ENCODE measurements around the gene LAMB4. TPM values are rescaled to one million over a fixed set of nuclear protein-coding genes. Genes with fewer than 3 reads are reported as not detected.

LAMB4 gene
- total and polyA plus RNA-seq, 2 experiments from 2014 or later, result 0.16 TPM; not detected in 1

- Histone ChIP-seq H3K9ac (no peak overlapping the region), H3K4me1 (ENCODE audit: insufficient read depth) (no peaks in the 10 kb centered on the region), H3K27me3 (replicated peaks; ENCODE audit: insufficient read depth) (no peaks in the 10 kb centered on the region), H3K36me3 (ENCODE audit: low read depth) (peaks cover 52% of the 10 kb centered on the region), H3K4me2 (ENCODE audit: unreplicated experiment) (no peak overlapping the region), H3K9me3 (ENCODE audit: low read depth) (no peaks in the 10 kb centered on the region), H3K9me2 (ENCODE audit: insufficient read depth) (no peaks in the 10 kb centered on the region), H3F3A (ENCODE audit: insufficient read depth) (0 out of 2 replicates have a peak, but pooled peaks cover 10% of the 10 kb centered on the region), H2AFZ (no peak overlapping the region), H3K27ac (no peak overlapping the region), H4K20me1 (ENCODE audit: insufficient read depth) (no peaks in the 10 kb centered on the region), H3K4me3 (no peak overlapping the region), H3K79me2 (ENCODE audit: insufficient read depth) (peaks cover 36% of the 10 kb centered on the region)
- 97 to 98% methylated on average over 4 of the region's 4 CpGs for WGBS, 2 experiments (ENCODE audit: low coverage in 1 of 2, low lambda C conversion rate in 2 of 2, missing lambda C conversion rate in 2 of 2)
- TF ChIP-seq EZH2phosphoT487 (IDR thresholded peaks at IDR 0.05; ENCODE audit: insufficient read depth, low read depth), result no peak
- DNase-seq, result no peak
- in situ Hi-C loops (cut with MboI), result no loop called here
These were observed 148.7 kb downstream of the LAMB4 start for GRCh38 chr7:107981466-107981865.

GRCh38 chr7:107980671-107981190 is 149.4 kb downstream of the LAMB4 start:
- Histone ChIP-seq H4K20me1 (ENCODE audit: insufficient read depth) (no peaks in the 10 kb centered on the region), H3K9ac (no peak overlapping the region), H3K36me3 (ENCODE audit: low read depth) (peaks cover 53% of the 10 kb centered on the region), H3K4me3 (no peak overlapping the region), H3F3A (ENCODE audit: insufficient read depth) (0 out of 2 replicates have a peak, but pooled peaks cover 12% of the 10 kb centered on the region), H3K4me1 (ENCODE audit: insufficient read depth) (no peaks in the 10 kb centered on the region), H3K9me2 (ENCODE audit: insufficient read depth) (no peaks in the 10 kb centered on the region), H3K27me3 (replicated peaks; ENCODE audit: insufficient read depth) (no peaks in the 10 kb centered on the region), H2AFZ (no peak overlapping the region), H3K9me3 (ENCODE audit: low read depth) (no peaks in the 10 kb centered on the region), H3K4me2 (ENCODE audit: unreplicated experiment) (no peak overlapping the region), H3K27ac (no peak overlapping the region), H3K79me2 (ENCODE audit: insufficient read depth) (peaks cover 28% of the 10 kb centered on the region)
- TF ChIP-seq EZH2 (IDR thresholded peaks at IDR 0.05; ENCODE audit: insufficient read depth, poor library complexity, severe bottlenecking) (no peak), EZH2phosphoT487 (IDR thresholded peaks at IDR 0.05; ENCODE audit: insufficient read depth, low read depth) (no peak)
- in situ Hi-C loops (cut with MboI), result no loop called here
- WGBS, 2 experiments (ENCODE audit: low coverage in 1 of 2, low lambda C conversion rate in 2 of 2, missing lambda C conversion rate in 2 of 2), result 95 to 97% methylated on average over 8 of the region's 8 CpGs
- no peak for DNase-seq

GRCh38 chr7:107980171-107980570 is 150.0 kb downstream of the LAMB4 start:
- Histone ChIP-seq H4K20me1 (ENCODE audit: insufficient read depth) (no peaks in the 10 kb centered on the region), H3K4me2 (ENCODE audit: unreplicated experiment) (no peak overlapping the region), H3K79me2 (ENCODE audit: insufficient read depth) (peaks cover 27% of the 10 kb centered on the region), H3K9ac (no peak overlapping the region), H3K4me1 (ENCODE audit: insufficient read depth) (no peaks in the 10 kb centered on the region), H3K36me3 (ENCODE audit: low read depth) (peaks cover 57% of the 10 kb centered on the region), H3K27ac (no peak overlapping the region), H3K9me3 (ENCODE audit: low read depth) (no peaks in the 10 kb centered on the region), H2AFZ (no peak overlapping the region), H3F3A (ENCODE audit: insufficient read depth) (peaks cover 18% of the 10 kb centered on the region; the same call in 1 of the 2 replicates), H3K4me3 (no peak overlapping the region), H3K27me3 (replicated peaks; ENCODE audit: insufficient read depth) (no peaks in the 10 kb centered on the region), H3K9me2 (ENCODE audit: insufficient read depth) (no peaks in the 10 kb centered on the region)
- 97 to 100% methylated on average over 3 of the region's 3 CpGs for WGBS, 2 experiments (ENCODE audit: low coverage in 1 of 2, low lambda C conversion rate in 2 of 2, missing lambda C conversion rate in 2 of 2)
- TF ChIP-seq EZH2phosphoT487 (IDR thresholded peaks at IDR 0.05; ENCODE audit: insufficient read depth, low read depth) (no peak), EZH2 (IDR thresholded peaks at IDR 0.05; ENCODE audit: insufficient read depth, poor library complexity, severe bottlenecking) (no peak)
- in situ Hi-C loops (cut with MboI), result no loop called here
- DNase-seq, result no peak

- Histone ChIP-seq H3K27me3 (replicated peaks; ENCODE audit: insufficient read depth) (no peaks in the 10 kb centered on the region), H3K36me3 (ENCODE audit: low read depth) (peaks cover 56% of the 10 kb centered on the region), H3K4me3 (no peak overlapping the region), H2AFZ (no peak overlapping the region), H3K9me2 (ENCODE audit: insufficient read depth) (no peaks in the 10 kb centered on the region), H3K27ac (no peak overlapping the region), H3F3A (ENCODE audit: insufficient read depth) (peaks cover 24% of the 10 kb centered on the region), H3K9me3 (ENCODE audit: low read depth) (no peaks in the 10 kb centered on the region), H3K4me2 (ENCODE audit: unreplicated experiment) (no peak overlapping the region), H3K4me1 (ENCODE audit: insufficient read depth) (no peaks in the 10 kb centered on the region), H4K20me1 (ENCODE audit: insufficient read depth) (no peaks in the 10 kb centered on the region), H3K9ac (no peak overlapping the region), H3K79me2 (ENCODE audit: insufficient read depth) (peaks cover 21% of the 10 kb centered on the region)
- no peak for DNase-seq
- in situ Hi-C loops (cut with MboI), result no loop called here
- 95 to 98% methylated on average over 5 of the region's 5 CpGs for WGBS, 2 experiments (ENCODE audit: low coverage in 1 of 2, low lambda C conversion rate in 2 of 2, missing lambda C conversion rate in 2 of 2)
- TF ChIP-seq EZH2phosphoT487 (IDR thresholded peaks at IDR 0.05; ENCODE audit: insufficient read depth, low read depth) (no peak), EZH2 (IDR thresholded peaks at IDR 0.05; ENCODE audit: insufficient read depth, poor library complexity, severe bottlenecking) (no peak)
These were observed 151.2 kb downstream of the LAMB4 start for GRCh38 chr7:107978815-107979408.

Measured in GM23248 (cell line).